ENCODE data around the gene STARD7. TPM values are rescaled to one million over a fixed set of nuclear protein-coding genes. Genes with fewer than 3 reads are reported as not detected.

Gene STARD7
- total and polyA plus RNA-seq, 10 of the 15 experiments (the other 5 are each of a cell fraction or from before 2014, with no cell fraction given): 85.4 to 237 (median 153) TPM

GRCh38 chr2:96208143-96209010, at the start of gene STARD7 (continued):
- TF ChIP-seq NKRF (conservative IDR thresholded peaks at IDR 0.05) (peak; percentile 92), ZNF592 (IDR thresholded peaks at IDR 0.05) (no peak), BACH1 (IDR thresholded peaks at IDR 0.05; ENCODE audit: borderline replicate concordance) (peak; percentile 65; the same call in 1 of the 2 replicates), PRDM15 (CRISPR knock-in tag; IDR thresholded peaks at IDR 0.05) (no peak), CREM (IDR thresholded peaks at IDR 0.05; ENCODE audit: low read depth) (peak; percentile 69), HDAC6 (IDR thresholded peaks at IDR 0.05; ENCODE audit: unreplicated experiment) (no peak), POLR2A (IDR thresholded peaks at IDR 0.05; ENCODE audit: low read depth, low read length) (peak; percentile 91), IRF3 (IDR thresholded peaks at IDR 0.05) (peak; percentile 77; the same call in 1 of the 2 replicates), KDM1A (IDR thresholded peaks at IDR 0.05; ENCODE audit: borderline replicate concordance) (no peak), BCL3 (IDR thresholded peaks at IDR 0.05; ENCODE audit: borderline replicate concordance, insufficient read depth, low read depth, low read length, poor library complexity, severe bottlenecking) (peak; percentile 23), PML (IDR thresholded peaks at IDR 0.05; ENCODE audit: low read length) (peak; percentile 84; the same call in 1 of the 2 replicates), YY1 (IDR thresholded peaks at IDR 0.05; ENCODE audit: low read depth, low read length) (peak; percentile 34; the same call in 1 of the 2 replicates), MAX (IDR thresholded peaks at IDR 0.05; ENCODE audit: low read depth, low read length) (peak; percentile 83), BHLHE40 (IDR thresholded peaks at IDR 0.05; ENCODE audit: borderline replicate concordance in 1 of 2, low read depth in 2 of 2, low read length in 1 of 2) (peak; percentile 91 to 97)

Measured in GM12878 (cell line).